A673 (cell line): Measurements from ENCODE around the gene GNA15.

Source experiments
- EZH2 ChIP-seq: fragments of 200-600 bp; sonication (generic); IDR thresholded peaks from 2 replicates; pipeline ENCODE4 v1.6.1; 2017; ENCODE audit warnings: borderline replicate concordance, low read depth, mild to moderate bottlenecking, mixed read lengths, antibody characterized with exemption, low read length; ENCODE audit not compliant: poor library complexity, severe bottlenecking
- TF ChIP-seq, protein P1 (sequence below): fragments of 300-800, 200-600 bp; sonication (generic); conservative IDR thresholded peaks from 2 replicates; pipeline ENCODE4 v1.5.1; 2017; ENCODE audit warnings: low read depth, mild to moderate bottlenecking, antibody characterized with exemption, low read length, moderate library complexity, mixed read lengths

DNA sequence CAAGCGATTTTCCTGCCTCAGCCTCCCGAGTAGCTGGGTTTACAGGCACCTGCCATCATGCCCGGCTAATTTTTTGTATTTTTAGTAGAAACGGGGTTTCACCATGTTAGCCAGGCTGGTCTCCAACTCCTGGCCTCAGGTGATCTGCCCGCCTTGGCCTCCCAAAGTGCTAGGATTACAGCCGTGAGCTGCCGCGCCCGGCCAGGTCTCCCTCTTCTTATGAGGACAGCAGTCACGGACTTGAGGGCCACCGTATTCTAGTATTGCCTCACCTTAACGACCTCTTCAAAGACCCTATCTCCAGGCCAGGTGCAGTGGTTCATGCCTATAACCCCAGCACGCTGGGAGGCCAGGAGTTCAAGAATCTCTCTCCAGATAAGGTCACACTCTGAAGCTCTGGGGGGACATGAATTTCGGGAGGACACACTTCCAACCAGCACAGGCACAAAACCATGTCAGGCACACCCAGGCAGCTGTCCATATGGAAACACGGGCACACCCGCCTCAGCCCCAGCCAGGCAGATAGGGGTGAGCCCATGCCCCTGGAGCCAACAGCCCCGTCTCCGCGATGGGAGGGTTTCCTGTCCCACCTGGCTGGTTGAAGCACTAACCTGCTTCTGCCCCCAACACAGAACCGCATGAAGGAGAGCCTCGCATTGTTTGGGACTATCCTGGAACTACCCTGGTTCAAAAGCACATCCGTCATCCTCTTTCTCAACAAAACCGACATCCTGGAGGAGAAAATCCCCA, 21.4 kb downstream of the GNA15 start:
- no peak for TF ChIP-seq EZH2
- TF ChIP-seq, protein P1, sequence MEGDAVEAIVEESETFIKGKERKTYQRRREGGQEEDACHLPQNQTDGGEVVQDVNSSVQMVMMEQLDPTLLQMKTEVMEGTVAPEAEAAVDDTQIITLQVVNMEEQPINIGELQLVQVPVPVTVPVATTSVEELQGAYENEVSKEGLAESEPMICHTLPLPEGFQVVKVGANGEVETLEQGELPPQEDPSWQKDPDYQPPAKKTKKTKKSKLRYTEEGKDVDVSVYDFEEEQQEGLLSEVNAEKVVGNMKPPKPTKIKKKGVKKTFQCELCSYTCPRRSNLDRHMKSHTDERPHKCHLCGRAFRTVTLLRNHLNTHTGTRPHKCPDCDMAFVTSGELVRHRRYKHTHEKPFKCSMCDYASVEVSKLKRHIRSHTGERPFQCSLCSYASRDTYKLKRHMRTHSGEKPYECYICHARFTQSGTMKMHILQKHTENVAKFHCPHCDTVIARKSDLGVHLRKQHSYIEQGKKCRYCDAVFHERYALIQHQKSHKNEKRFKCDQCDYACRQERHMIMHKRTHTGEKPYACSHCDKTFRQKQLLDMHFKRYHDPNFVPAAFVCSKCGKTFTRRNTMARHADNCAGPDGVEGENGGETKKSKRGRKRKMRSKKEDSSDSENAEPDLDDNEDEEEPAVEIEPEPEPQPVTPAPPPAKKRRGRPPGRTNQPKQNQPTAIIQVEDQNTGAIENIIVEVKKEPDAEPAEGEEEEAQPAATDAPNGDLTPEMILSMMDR: no peak
